SH-SY5Y (cell line): Measurements from ENCODE around the gene DMXL1.
A peak's percentile ranks its signal among the peaks of the same experiment; 100 is the strongest.

Experiments
- GATA2 ChIP-seq: IDR thresholded peaks from 2 replicates; pipeline ENCODE4 v1.6.1; 2011; ENCODE audit warnings: mild to moderate bottlenecking, low read depth, low read length
- GATA3 ChIP-seq: IDR thresholded peaks from 2 replicates; pipeline ENCODE4 v1.6.1; 2011; ENCODE audit warnings: low read depth, mild to moderate bottlenecking, low read length, moderate library complexity

Gene DMXL1

DNA sequence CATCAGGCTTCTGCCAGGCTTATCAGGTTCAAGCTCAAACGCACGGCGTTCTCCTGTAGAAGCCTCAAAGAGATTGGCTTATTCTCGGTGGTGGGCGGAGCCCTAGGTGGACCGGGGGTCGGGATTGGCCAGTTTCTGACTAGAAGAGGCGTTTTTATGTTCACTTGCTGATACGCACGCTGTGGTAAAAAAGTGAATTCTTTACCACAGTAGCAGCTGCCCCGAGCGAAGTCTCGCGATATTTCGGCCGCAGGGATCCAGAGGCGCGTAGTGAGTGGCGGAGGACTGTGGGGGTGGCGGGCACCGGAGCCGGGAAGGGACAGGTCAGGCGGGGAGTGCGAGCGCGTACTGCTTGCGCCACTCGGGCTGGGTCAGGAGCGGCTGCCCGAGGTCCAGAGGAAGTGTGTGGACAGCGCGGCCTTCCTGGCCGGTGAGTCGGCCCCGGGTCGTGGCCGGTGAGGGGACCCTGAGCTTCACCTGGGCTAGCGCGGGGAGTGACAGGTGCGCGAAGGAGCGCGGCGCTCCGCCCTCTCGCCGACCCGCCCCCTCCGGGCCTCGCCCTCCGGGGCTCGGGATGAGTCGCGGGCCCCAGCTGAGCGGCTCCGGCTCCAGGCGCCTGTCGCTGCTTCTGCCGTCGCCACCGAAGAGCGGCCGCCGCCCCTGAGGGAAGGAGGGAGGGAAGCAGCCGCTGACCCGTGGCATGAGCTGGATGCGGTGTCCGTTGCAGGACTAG, at the start of gene DMXL1:
DMXL1 (plus strand) TSS at position 260 of the 733 bp plus-strand sequence. CDS start 483 bp downstream, outside the sequence.
- no peak for TF ChIP-seq GATA3
- peak; percentile 28; the same call in 1 of the 2 replicates for TF ChIP-seq GATA2

DNA sequence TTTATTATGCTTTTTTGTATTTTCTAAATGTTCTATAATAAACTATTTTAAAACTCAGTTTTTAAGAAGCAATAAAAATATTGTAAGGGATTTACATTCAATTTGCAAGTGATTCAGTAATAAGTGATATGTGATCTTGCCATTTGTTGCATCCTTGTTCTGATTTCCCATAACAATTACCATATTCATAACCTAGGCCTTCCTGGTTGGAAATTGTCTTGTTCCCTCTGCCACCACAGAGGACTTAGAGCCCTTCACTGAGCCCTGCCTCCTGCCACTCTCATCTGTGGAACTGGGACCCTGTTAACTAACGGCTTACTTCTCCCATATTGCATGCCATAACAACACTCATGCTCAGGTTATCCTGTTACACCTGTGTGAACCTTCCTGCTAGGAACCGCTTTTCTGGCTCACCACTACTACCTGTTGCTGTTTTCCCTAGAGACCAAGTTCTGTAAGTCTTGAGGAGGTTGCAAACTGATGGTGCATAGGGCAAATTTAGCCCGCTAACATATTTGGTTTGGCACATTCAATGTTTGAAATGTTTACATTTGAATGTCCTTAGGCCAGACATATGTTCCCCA, 49.6 kb upstream of the DMXL1 start:
- TF ChIP-seq GATA2 = no peak
- TF ChIP-seq GATA3 = no peak

DNA sequence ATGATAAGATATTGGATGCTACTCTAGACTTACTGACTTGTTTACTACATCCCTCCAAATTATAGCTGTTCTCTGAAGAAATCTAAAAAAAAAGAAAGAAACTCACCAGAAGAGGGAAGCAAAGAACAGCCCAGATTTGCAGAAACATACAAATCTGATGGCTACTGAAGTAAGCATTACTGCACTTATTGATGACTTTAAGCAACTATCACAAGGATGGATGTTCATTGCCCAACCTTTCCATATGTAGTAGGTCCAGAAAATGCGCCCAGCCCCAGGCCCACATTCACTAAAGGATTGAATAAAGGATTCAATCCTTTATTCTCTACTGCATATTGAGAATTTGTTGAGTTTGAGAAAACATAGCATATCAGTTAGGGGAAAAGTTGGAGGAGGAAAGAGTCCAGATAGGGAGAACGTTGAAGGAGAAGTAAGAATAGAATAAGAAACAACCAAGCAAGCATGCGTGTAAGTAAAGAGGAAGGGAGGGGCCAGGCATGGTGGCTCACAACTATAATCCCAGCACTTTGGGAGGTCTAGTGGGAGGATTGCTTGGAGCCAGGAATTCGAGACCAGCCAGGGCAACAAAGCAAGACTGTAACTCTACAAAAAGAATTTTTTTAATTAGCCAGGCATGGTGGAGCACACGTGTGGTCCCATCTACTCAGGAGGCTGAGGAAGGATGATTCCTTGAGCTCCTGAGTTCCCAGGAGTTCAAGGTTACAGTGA, 48.7 kb upstream of the DMXL1 start:
- no peak for TF ChIP-seq GATA3
- TF ChIP-seq GATA2 = no peak

DNA sequence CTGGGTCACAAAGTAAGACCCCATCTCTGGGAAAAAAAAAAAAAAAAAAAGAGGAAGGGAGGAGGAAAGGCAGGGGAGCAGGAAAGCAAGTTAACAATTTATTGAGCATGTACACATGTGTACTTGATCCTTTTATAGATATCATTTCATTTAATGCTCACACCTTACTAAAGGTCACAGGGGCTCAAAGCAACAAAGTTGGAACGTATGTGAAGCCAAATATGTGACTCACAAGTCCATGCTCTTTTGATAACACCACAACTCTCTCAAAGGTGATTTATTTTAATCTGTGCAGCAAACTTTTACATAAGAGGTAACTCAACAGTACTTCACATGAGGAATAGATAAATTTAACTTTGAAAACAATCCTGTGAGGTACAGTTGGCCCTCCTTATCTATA, 48.1 kb upstream of the DMXL1 start:
- TF ChIP-seq GATA2 (no peak), GATA3 (no peak)

- TF ChIP-seq GATA3 (no peak), GATA2 (no peak)
Measured at GRCh38 chr5:119028575-119028974, 42.3 kb upstream of the DMXL1 start.

DNA sequence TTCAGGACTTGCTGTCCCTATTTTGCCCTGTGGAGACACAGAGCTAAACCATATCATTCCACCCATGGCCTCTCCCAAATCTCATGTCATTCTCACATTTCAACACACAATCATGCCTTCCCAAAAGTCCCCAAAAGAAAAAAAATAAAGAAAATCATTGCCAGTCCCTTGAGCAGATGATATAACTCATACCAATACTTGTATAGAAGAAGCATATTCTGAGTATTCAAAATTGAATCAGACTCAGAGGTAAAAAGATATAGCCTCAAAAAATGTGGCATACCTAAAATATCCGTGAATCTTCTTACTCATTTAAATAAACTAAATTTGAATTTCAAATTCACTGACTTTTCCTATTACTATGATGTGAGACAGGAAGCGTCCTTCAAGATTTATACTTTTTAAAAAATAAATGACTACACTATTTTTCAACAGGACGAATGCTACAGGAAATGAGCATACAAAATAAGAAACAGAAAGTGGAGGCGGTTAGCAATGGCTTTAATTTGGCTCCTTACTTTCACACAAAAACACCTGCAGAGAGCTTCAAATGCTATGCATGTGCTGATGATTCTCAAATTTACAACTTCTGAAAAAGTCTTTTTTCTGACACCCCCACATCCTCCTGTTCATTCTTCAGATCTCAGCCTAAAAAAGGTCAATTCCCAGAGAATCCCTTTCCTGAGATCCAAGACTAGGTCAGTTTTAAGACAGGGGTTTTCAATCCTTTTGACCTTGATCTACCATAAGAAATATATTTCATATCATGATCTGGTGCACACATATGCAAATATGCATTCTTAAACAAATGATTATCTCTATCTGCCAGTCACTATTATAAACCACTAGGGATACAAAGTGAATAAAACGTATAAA, 39.6 kb upstream of the DMXL1 start:
- no peak for TF ChIP-seq GATA3
- TF ChIP-seq GATA2 = no peak

DNA sequence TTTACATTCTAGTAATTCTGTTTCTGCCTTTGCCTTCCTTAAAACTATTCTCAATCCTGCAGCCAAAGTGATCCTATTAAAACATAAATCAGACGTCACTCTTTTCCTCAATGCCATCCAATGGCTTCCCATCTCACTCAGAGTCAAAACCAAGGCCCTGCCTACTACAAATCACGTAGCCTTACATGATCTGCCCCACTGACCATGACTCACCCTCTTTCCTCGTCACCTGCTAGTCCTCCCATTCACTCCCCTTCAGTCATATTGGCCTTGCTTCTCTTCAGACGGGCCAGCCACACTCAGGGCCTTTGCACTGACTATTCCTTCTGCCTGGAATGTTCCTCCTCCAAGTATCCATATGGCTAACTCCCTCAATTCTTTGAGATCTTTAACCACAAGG, 39.0 kb upstream of the DMXL1 start:
- no peak for TF ChIP-seq GATA3
- TF ChIP-seq GATA2 = no peak

GRCh38 chr5:119032656-119033055, 38.2 kb upstream of the DMXL1 start:
- no peak for TF ChIP-seq GATA2
- no peak for TF ChIP-seq GATA3

DNA sequence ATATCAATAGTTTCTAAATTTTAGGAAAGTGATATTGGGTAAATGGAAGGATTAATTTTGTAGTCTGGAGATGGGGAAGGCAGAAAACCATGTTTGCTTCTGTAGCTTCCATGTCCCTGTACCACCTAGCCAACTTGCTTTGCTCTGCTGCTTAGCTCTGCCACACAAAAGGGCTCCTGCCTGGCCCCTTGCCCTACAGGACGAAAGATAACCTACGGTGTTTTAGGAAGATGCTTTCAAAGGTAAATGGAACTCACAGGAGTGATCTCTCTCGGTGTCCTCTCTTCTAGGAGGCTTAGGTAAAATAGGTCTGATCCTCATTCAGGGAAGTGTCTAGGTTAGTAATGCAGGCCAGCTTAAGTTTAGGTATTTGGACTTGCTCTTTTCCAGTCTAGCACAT, 37.8 kb upstream of the DMXL1 start:
- no peak for TF ChIP-seq GATA2

- no peak for TF ChIP-seq GATA2
Measured at GRCh38 chr5:119036101-119036762, 34.7 kb upstream of the DMXL1 start.

DNA sequence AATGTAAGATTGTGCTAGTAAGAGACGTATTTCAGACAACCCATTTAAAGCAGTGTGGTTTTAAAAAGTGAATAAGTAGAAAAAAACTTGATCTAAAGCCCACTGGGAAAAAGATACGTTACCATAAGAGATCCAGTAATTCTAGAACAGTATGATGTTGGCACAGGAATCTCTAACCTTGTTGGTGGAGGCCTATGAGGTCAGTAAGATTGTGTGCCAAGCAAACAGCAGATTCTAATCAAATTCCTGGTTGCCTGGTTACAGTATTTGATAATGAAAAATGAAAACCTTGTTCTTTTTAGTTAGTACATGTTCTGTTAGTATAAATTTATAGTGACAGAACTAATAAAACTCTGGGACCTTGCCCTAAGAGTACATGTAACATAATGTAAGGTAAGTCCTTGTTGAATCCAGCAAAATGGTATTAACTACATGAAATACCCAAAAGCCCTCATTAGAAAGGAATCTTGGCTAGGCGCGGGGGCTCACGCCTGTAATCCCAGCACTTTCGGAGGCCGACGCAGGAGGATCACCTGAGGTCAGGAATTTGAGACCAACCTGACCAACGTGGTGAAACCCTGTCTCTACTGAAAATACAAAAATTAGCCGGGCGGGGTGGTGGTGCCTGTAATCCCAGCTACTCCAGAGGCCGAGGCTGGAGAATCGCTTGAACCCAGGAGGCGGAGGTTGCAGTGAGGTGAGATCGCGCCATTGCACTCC, 33.2 kb upstream of the DMXL1 start:
- TF ChIP-seq GATA3 (no peak), GATA2 (no peak)

DNA sequence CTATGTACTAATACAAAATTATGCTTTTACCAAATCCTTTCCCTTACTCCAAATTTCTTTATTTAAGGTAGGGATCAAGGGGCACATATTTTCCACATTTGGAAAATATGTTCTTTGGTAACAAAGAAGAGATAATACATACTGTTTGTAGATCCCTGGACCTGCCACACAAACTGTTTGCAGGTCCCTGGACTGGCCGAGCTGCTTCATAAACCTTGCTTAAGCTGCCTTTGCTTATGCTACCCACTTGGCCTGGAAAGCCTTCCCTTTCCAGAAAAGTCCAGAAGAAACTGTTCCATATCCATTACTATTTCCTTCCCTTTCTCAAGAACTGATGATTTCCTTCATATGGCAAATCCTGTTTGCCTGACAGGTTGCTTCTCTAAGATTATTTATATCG, 22.6 kb upstream of the DMXL1 start:
- TF ChIP-seq GATA2 (no peak), GATA3 (no peak)
